Stimulated activated CD8-positive, alpha-beta memory T cell treated with anti-CD3 and anti-CD28 coated beads, Interleukin-7, amount 100 ng/mL, for 1 hour (primary cell): ENCODE measurements around the gene LRRTM4.

Source experiments
- DNase-seq, 2 donors: peaks; one replicate each; pipeline ENCODE4 v3.0.0-alpha.2; 2020; ENCODE audit warnings: low read depth in 2 of 2

The LRRTM4 gene

DNA sequence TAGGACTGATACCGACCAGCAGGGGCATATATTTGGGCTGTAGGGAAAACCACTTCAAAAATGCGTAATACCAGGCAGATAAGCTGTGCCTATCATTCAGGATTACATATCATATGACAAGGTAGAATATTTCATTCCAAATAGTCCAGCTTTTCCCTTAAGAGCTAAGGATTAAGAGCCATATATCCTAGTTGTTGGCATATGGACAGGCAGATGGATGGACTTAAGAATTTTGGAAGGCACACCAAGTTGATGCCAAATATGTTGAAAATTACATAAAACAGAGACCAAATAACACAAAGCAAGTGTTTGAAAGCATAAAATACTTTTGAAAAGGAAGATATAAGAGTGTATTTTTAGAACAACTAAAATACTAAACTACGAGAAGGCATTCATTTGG, 52.1 kb downstream of the LRRTM4 start:
- no peak for DNase-seq

DNA sequence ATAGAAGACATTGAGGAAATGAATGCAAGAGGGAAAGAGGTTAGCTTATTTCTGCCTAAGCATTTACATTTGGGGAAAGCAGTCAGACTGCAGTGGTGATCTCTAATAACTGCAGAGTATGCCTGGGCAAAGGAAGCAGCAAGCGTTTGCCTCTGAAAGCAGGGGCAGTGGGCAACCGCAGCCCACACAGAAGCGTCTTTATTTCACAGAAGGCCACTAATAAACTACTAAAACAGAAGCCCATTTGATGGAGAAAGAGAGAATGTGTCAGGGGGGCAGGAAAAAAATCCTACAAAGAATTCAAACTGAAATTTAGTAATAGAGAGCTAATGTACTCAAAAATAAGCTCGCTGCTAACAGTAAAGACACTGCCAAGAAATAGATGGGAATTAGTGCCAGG, 53.1 kb downstream of the LRRTM4 start:
- no peak for DNase-seq

DNA sequence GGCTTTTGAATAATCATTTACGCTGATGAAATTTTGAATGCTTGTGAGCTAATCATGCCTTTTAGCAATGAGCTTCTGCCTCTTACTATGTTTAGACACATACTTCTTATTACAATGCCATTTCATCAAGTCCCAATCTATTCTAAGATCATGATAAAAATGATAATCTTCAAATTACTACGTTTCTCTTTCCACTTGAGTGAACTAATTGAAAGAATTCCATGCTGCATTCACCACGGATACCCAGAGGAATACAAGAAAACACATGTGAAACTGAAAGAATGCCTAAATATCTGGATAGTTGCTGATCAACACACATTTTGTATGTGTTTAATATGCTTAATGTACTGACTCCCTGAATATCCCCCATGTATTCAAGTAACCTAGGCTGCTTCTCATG, 62.3 kb downstream of the LRRTM4 start:
- DNase-seq = no peak

DNA sequence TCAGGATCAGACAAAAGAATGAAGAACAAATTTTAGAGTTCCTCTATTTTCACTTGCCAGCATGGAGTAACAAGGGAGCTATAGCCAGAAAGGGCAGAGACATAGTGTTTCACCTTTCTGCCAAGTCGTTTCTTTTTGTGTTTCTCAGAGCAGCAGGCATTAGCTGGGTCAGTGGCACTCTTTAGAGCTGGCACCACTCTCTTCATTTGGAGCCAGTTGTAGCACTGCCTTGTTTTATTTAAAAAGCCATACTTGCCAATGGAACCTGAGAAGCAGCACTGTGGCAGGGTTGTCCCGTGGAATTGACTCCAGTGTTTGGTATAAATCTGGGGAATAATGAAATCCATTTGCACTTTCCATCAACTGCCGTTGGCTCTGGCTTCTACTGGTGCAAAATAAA, 64.0 kb downstream of the LRRTM4 start:
- no peak for DNase-seq

DNA sequence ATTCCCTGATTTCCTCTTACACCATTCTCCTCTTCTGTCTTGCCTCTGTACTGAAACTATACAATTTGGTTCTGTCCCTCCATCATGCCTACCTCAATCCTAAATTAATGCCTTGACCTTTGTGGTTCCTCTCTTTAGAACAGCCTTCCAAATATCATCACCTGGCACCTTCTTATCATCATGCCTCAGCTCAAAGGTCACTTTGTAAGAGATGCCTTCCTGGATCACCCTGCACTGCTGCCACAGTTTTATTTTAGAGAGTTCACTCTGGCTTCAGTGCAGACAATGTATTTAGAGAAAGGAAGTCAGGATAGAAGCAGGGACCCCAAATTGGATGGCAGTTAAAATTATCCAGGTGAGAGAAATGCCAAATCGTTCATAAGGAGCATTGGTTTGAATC, 64.5 kb downstream of the LRRTM4 start:
- DNase-seq = no peak

DNA sequence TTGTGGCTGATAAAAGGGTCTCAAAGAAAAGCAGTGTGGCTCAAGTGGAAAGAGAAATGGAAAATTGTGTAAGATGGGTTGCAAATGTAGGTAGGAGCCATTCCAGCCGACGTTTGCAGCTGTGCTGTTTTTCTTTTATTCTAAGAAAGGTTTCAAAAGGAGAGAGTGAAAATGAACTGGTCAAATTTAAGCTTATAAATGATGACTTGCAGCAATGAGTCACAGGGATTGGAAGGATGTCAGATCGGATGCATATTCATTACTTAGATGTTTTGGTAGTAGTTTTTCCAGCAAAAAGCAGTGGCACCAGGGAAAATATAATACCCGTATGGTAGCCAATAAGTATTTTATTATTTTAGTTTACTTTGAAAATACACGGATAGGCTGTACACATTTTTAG, 79.1 kb downstream of the LRRTM4 start:
- DNase-seq = no peak

DNA sequence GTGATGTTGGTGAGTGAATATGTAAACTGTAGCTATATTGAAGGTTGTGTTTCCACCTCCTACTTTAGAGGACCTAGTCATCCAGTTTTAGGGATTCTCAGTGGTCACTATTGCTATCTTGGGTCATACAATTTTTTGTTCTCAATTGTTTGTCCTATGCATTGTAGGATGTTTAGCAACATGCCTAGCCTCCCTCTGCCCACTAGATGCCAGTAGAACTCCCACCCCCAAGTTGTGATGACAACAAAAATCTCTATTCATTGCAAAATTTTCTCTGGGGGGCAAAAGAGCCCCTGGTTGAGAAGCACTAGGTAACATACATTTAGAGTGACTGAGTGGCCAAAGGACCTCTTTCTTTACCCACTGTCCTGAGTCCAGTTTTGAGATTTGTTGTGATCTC, 87.3 kb downstream of the LRRTM4 start:
- DNase-seq = no peak

DNA sequence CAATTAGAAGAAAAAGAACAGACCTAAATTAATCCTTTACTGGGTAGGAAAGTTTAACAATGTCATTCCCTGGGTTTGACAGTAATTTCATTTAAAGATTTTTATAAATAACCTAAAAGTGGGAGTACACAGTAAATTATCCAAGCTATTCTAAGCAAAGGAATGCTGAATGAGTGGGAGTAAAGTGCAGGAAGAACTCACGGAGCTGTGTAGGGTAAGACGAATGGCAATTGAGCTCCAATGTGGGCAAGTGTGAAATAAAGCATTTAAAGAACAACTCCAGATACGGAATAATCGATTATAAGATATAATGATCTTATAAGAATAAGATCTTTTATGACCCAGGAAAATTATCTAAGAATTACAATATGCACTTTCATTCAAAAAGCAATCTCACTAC, 93.2 kb downstream of the LRRTM4 start:
- DNase-seq = no peak

DNA sequence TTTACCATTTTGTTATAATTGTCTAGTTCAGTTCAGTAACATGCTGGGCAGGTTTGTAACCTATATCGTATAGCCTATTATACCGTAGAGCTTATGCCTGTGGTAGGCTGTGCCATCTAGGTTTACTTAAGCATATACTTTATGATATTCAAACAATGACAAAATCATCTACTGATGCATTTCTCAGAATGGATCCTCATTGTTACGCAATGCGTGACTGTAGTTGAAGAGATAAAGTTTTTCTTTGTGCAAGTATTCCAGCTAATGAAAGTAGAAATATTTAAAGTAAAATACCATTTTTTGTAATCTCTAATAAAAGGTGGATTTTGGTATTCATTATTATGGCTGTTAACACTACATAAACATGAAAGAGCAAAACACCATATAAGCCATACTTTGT, 100.2 kb downstream of the LRRTM4 start:
- DNase-seq = no peak

DNA sequence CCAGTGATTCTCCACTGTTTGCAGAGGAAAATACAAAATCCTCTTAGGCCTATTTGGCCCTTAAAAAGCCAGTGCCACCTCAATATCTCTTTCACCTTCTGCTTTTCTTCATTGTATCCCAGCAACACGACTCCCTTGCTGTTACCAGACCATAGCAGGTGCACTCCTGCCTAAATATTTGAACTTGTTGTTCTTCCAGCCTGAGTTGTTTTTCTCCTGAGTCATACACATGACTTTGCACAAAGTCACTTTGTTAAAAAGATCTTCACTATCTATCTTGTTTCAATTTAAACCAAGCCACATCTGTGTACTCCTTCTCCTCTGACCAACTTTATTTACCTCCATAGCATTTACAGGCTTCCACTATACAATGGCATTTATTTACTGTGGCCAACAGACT, 103.6 kb downstream of the LRRTM4 start:
- DNase-seq = no peak

DNA sequence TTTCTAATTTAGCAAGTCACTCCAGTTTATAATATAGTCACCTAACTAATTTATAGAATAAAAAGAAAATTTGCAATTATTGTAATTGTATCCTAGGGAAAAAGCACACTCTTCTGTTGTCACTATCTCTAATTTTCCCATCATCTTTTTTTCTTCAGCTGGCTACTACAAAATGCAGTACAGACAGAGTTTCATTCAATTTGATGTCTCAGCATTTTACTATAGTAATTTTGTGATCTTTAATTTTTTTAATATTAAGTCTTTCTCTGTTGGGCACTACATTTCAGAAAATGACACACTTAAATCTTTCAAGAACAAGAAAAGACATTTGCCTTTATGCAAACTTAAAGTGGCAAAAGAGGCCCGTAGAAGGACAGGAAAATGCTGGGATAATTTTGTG, 118.0 kb downstream of the LRRTM4 start:
- DNase-seq = no peak

DNA sequence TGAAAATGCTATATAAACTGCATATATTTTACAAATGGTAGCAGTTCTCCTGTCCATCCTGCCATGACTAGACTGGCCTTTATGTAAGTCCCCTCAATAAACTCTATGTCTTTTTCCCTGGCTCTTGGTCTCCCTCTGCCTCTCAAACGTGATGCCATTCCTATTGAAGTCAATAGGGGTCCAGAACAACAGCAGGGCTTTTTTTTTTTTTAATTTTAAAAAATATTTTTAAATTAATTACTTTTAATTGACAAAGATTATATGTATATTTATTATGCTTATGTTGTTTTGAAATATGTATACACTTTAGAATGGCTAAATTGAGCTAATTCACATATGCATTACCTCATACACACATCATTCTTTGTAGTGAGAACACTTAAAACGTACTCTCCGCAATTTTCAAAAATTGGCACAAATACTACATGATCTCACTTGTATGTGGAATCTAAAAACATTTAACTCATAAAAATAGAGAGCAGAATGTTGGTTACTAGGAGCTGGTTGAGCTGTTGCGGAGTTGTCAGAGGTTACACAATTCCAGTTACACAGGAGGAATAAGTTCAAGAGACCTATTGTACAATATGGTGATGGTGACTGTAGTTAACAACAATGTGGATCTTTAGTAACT, 123.1 kb downstream of the LRRTM4 start:
- DNase-seq = no peak

DNA sequence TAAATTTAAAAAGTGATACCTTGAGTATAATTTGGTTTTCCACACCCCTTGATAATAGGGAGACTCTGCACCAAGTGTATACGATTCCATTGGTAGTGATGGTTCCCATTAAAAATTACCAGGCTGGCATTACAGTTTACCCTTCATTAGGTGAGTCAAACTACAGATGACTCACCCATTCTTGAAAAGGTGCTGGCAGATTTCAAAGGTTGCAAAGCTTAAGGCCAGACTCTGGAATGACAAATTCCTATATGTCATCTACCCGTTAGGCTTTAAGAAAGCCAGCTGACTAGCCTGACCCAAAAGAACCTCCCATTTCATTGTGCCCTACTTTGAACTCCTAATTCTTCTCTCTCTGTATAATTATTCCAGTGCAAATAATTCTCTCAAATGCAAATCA, 124.4 kb downstream of the LRRTM4 start:
- DNase-seq = no peak

DNA sequence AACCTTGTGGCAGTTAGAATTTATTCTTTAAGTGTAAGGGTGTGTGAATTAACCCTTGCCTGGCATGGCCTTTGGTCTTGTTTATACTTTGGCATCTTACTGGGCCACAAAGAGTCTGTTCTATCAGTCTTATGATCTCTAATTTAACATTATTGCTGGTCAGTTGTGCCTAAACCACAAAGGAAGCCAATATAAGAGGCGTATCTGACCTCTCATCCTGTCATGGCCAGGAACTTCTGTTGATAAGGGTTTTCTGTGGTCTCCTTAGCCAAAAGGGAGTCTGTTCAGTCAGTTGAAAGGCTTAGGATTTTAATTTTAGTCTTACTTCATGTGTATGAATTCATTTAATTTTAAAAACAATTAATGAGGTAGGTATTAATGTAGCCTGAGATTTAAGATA, 127.2 kb downstream of the LRRTM4 start:
- DNase-seq = no peak

DNA sequence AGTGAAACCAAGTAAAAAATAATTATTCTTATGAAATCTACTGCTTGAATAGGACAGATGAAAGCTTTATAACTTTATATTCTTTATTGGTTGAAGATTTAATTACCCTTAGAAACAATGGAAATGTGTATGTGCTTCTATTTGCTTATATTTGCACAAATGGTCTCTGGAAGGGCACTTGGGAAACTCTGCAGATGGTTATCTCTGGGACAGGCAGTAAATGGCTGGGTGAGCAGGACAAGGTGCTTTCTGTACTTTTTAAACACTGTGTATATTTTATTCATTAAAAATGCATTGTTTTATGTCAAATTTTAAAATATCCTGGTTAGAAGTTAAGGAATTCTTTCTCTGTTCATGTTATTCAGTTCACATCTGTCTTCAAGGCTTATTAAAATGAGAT, 131.1 kb downstream of the LRRTM4 start:
- DNase-seq = no peak

DNA sequence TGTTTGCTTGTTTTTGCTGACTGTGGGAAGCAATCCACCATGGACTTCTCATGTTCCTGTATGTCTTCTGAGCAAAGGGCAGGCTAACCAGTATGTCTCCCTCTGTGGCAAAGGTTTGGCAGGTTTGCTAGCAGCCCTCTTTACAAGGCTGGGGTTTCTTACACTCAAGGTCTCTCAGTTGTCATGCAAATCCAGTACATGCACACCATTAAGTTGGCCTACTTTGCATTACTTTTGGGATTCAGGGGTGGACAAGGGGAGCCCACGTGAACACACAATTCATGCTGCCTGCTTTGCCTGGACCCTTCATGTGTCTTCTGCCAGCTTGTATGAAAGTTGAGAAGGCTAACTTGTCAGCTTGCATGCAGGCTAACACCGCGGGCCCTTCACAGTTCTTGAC, 134.9 kb downstream of the LRRTM4 start:
- no peak for DNase-seq

DNA sequence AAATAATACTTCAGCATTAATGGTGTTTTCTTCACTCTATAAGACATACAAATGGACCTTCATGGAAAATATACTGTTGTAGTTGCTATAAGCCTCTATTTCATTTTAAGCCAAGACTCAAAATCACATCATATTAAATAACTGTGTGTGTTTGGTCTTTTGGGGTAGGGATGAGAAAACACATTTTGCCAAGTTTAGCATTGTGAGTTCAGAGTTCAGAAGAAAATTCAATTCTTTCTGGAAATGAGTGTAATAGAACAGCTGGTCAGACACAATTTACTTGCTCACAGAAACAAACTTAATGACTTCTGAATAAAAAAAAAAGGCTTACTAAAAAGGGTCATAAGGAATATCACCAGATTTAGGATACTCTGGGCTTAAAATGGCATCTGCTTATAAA, 149.5 kb downstream of the LRRTM4 start:
- no peak for DNase-seq

DNA sequence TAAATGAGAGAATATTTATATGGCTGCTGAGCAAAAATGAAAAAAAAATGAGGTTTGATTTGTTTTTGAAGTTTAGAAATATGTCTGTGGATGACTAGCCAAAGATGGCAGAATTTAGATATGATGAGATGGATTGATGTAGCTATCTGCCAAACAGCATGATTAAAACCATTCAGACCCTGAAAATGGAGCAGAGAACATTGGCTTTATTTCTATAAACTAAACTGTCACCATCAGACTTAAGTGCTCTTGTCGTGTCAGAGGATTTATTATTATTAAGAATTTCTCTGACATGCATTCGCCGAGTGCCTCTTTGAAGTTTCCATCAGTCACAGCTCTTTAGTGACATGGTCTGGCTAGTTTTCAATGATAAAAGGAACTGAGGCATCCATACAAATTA, 151.7 kb downstream of the LRRTM4 start:
- no peak for DNase-seq

DNA sequence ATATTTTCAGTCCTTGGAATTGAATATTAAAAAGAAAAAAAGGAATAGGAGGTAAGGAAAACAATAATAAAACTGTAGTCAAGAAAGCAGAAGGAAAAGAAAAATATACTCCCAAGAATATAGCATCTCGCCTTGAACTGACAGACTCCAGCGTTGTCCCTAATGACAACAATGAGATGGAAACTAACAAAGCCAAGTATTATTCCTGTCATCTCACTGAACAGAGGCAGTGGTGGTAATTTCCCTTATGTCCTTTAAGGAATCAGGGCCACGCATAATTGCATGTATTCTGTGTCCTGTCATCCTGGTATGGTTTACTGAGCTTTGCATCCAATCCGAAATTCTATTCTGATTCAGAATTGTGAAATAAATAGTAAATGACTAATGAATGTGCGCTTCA, 158.9 kb downstream of the LRRTM4 start:
- DNase-seq = no peak

DNA sequence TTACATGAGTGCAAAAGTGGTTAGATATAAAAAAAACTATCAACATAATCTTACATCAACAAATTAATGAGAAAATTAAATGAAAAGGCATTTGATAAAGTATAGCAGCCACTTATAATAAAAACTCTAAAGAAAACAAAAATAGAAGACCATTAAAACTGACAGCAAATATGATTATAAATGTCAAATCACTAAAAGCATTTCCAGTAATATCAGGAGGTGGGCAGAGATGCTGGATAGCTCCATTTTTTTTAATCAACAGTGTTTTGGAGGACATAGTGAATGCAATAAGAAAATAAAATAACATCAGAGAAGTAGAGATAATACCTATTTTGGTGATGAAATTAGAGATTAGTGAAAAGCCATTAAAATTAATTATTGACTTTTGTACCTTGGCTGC, 173.4 kb downstream of the LRRTM4 start:
- DNase-seq = no peak

DNA sequence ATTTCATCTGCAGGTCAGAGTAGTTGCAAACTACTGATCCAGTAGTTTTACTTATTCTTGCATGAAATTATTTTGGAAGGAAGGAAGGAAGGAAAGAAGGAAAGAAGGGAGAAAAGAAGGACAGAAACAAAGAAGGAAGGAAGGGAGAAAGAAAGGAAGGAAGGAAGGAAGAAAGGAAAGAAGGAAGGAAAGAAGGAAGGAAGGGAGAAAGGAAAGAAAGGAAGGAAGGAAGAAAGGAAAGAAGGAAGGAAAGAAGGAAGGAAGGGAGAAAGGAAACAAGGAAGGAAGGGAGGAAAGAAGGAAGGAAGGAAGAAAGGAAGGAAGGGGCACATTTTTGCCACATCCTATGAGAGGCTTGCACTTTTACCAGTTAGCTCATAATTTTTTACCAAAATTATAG, 186.2 kb downstream of the LRRTM4 start:
- DNase-seq = no peak

DNA sequence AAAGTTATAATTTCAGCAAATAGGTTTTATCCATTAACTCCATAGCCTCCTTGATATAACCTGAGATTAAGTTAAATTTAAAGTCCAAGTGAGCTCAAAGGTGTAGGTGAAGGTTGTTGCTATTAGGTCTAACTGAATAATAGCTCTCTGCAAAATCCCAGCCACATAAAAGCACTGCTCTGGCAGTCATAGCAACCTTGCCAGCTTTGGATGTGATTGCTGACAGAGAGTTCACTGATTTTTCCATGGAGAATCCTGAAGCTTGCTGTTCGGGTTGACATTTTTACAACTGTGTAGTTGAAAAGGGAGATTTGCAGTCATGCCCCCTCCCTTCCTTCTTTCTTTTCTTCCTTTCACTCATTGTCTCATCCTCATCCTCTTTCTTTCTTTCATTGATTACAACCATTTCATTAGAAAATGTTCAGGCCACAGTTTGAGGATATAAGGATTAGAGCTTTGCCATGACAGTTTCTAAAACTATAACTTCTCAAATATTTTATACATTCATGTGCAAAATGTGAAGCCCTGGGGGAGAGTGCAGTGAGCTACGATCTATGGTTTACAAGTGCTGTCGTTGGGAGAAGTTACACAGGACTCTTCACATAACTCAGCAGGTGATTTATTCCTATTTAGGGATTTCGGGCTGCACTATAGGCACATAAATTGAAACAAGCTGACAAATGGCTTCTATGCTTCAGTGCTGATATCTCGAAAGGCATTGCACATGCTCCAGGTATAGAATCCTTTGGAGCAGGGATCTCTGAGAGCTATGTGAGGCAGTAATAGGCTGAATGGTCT, 193.8 kb downstream of the LRRTM4 start:
- DNase-seq = no peak

DNA sequence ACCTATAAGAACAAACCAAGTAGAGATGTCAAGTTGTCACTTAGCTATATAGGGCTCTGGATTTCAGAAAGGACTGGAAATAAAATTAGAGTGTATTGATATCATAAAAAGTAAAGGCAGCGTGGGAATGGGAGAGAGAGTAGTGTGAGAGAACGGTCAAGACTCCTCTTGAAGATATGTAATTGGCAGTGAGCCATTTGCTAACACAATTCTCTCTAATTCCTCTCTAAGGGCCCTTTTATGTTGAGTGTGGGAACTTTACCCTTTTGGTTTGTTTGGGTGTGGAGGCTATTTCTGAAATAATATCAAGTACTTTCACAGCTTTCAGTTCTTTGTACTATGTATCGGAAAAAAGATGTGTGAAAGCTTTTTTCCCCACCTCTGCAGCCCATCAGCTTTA, 196.8 kb downstream of the LRRTM4 start:
- no peak for DNase-seq

DNA sequence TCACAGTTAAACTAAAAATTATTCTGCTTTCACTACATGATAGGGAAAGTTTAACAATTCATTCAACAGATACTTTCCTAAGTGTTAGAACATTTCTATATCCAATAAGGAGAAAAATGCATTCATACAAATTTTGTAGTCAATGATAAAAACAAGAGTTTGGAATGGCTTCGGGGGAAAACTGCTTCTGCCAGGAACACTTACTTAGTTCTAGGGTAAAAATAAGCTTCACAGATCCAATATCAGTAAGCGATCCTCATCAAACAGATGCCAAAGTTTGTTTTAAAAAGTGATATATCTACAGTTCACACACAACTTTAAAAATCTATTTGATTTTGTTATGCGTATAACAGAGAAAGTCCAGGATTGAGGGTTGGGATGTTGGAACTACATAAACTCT, 199.7 kb downstream of the LRRTM4 start:
- DNase-seq = no peak
